Measurements from ENCODE around the gene OR4E2. TPM values are rescaled to one million over a fixed set of nuclear protein-coding genes. Genes with fewer than 3 reads are reported as not detected.

Gene OR4E2
- total and polyA plus RNA-seq, 2 experiments from 2014 or later = not detected

GRCh38 chr14:21614240-21614639 lies 39.4 kb upstream of the OR4E2 start:
- H3K4me3 ChIP-seq = no peak overlapping the region
- no peaks in the 10 kb centered on the region; the same call in 2 of the 3 replicates for H3K36me3 Mint-ChIP-seq (ENCODE audit: low read depth)
- peaks cover 20% of the 10 kb centered on the region for H3K4me1 Mint-ChIP-seq
- no peak overlapping the region for H3K27ac ChIP-seq (ENCODE audit: low read depth)
- no peak overlapping the region for H2AFZ ChIP-seq
- no peaks in the 10 kb centered on the region for H3K9me2 ChIP-seq (ENCODE audit: insufficient read depth)
- no peaks in the 10 kb centered on the region; the same call in 2 of the 3 replicates for H3K9me3 Mint-ChIP-seq
- DNase-seq (ENCODE audit: low spot score) = peak; percentile 38
- no peak overlapping the region for H3K4me3 Mint-ChIP-seq
- peaks cover 17% of the 10 kb centered on the region for H3K4me1 ChIP-seq (ENCODE audit: insufficient read depth)
- H3K27me3 ChIP-seq (ENCODE audit: insufficient read depth) = no peaks in the 10 kb centered on the region
- H3K36me3 ChIP-seq (ENCODE audit: insufficient read depth) = no peaks in the 10 kb centered on the region
- peaks cover 4% of the 10 kb centered on the region for H3K27me3 Mint-ChIP-seq (ENCODE audit: insufficient read depth, low read depth, poor library complexity)
- H3K27ac Mint-ChIP-seq = peak overlapping the region; percentile 49
- H4K20me1 ChIP-seq (replicated peaks; ENCODE audit: insufficient read depth) = no peaks in the 10 kb centered on the region
- TF ChIP-seq CREB1 (CRISPR knock-in tag; IDR thresholded peaks at IDR 0.05; ENCODE audit: low read depth) (no peak), REST (IDR thresholded peaks at IDR 0.05; ENCODE audit: unreplicated experiment) (no peak), JUNB (IDR thresholded peaks at IDR 0.05; ENCODE audit: unreplicated experiment) (no peak), EZH2 (IDR thresholded peaks at IDR 0.05; ENCODE audit: low read depth, unreplicated experiment) (no peak), ZNF331 (CRISPR knock-in tag; IDR thresholded peaks at IDR 0.05; ENCODE audit: low read depth) (no peak), STAT1 (IDR thresholded peaks at IDR 0.05; ENCODE audit: unreplicated experiment) (no peak), CTCF (conservative IDR thresholded peaks at IDR 0.05; ENCODE audit: low read depth in 2 of 2) (no peak), EZH2phosphoT487 (IDR thresholded peaks at IDR 0.05; ENCODE audit: unreplicated experiment) (no peak), POLR2AphosphoS5 (IDR thresholded peaks at IDR 0.05; ENCODE audit: low read depth) (no peak), ZNF114 (CRISPR knock-in tag; IDR thresholded peaks at IDR 0.05) (no peak), NANOG (IDR thresholded peaks at IDR 0.05; ENCODE audit: borderline replicate concordance) (no peak)
- TF ChIP-seq, protein P1, sequence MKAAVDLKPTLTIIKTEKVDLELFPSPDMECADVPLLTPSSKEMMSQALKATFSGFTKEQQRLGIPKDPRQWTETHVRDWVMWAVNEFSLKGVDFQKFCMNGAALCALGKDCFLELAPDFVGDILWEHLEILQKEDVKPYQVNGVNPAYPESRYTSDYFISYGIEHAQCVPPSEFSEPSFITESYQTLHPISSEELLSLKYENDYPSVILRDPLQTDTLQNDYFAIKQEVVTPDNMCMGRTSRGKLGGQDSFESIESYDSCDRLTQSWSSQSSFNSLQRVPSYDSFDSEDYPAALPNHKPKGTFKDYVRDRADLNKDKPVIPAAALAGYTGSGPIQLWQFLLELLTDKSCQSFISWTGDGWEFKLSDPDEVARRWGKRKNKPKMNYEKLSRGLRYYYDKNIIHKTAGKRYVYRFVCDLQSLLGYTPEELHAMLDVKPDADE (IDR thresholded peaks at IDR 0.05) = no peak
- TF ChIP-seq, protein P2, sequence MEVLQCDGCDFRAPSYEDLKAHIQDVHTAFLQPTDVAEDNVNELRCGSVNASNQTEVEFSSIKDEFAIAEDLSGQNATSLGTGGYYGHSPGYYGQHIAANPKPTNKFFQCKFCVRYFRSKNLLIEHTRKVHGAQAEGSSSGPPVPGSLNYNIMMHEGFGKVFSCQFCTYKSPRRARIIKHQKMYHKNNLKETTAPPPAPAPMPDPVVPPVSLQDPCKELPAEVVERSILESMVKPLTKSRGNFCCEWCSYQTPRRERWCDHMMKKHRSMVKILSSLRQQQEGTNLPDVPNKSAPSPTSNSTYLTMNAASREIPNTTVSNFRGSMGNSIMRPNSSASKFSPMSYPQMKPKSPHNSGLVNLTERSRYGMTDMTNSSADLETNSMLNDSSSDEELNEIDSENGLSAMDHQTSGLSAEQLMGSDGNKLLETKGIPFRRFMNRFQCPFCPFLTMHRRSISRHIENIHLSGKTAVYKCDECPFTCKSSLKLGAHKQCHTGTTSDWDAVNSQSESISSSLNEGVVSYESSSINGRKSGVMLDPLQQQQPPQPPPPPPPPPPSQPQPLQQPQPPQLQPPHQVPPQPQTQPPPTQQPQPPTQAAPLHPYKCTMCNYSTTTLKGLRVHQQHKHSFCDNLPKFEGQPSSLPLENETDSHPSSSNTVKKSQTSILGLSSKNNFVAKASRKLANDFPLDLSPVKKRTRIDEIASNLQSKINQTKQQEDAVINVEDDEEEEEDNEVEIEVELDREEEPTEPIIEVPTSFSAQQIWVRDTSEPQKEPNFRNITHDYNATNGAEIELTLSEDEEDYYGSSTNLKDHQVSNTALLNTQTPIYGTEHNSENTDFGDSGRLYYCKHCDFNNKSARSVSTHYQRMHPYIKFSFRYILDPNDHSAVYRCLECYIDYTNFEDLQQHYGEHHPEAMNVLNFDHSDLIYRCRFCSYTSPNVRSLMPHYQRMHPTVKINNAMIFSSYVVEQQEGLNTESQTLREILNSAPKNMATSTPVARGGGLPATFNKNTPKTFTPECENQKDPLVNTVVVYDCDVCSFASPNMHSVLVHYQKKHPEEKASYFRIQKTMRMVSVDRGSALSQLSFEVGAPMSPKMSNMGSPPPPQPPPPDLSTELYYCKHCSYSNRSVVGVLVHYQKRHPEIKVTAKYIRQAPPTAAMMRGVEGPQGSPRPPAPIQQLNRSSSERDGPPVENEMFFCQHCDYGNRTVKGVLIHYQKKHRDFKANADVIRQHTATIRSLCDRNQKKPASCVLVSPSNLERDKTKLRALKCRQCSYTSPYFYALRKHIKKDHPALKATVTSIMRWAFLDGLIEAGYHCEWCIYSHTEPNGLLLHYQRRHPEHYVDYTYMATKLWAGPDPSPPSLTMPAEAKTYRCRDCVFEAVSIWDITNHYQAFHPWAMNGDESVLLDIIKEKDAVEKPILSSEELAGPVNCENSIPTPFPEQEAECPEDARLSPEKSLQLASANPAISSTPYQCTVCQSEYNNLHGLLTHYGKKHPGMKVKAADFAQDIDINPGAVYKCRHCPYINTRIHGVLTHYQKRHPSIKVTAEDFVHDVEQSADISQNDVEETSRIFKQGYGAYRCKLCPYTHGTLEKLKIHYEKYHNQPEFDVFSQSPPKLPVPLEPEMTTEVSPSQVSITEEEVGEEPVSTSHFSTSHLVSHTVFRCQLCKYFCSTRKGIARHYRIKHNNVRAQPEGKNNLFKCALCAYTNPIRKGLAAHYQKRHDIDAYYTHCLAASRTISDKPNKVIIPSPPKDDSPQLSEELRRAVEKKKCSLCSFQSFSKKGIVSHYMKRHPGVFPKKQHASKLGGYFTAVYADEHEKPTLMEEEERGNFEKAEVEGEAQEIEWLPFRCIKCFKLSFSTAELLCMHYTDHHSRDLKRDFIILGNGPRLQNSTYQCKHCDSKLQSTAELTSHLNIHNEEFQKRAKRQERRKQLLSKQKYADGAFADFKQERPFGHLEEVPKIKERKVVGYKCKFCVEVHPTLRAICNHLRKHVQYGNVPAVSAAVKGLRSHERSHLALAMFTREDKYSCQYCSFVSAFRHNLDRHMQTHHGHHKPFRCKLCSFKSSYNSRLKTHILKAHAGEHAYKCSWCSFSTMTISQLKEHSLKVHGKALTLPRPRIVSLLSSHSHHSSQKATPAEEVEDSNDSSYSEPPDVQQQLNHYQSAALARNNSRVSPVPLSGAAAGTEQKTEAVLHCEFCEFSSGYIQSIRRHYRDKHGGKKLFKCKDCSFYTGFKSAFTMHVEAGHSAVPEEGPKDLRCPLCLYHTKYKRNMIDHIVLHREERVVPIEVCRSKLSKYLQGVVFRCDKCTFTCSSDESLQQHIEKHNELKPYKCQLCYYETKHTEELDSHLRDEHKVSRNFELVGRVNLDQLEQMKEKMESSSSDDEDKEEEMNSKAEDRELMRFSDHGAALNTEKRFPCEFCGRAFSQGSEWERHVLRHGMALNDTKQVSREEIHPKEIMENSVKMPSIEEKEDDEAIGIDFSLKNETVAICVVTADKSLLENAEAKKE (CRISPR knock-in tag; IDR thresholded peaks at IDR 0.05) = no peak
- no peaks in the 10 kb centered on the region for H3K79me2 ChIP-seq (replicated peaks; ENCODE audit: insufficient read depth)
- peak; percentile 63 for ATAC-seq
- no peaks in the 10 kb centered on the region for H3F3A ChIP-seq (replicated peaks; ENCODE audit: low read depth)
- no peak overlapping the region for H3K4me2 ChIP-seq

All from GM23338 (cell line).